Measurements from ENCODE around the gene SLC13A3. TPM values are rescaled to one million over a fixed set of nuclear protein-coding genes. Genes with fewer than 3 reads are reported as not detected.
"Not testable (repeated sequence)": the region's sequence is repeated elsewhere in the genome, so short reads cannot be mapped to it uniquely, and the experiment has no call there.

SLC13A3 gene
- total and polyA plus RNA-seq, 4 donors, result 8.8 to 303 (median 51.6) TPM

GRCh38 chr20:46681032-46681854, 30.0 kb upstream of the SLC13A3 start:
- H3K27me3 ChIP-seq (ENCODE audit: control insufficient read depth, insufficient read depth, low read length), result no peaks in the 10 kb centered on the region
- no peak overlapping the region for H3K4me3 ChIP-seq (ENCODE audit: low read depth, low read length)
- WGBS (ENCODE audit: insufficient coverage), result 57% methylated on average over 9 of the region's 14 CpGs
- H3K4me1 ChIP-seq (ENCODE audit: control insufficient read depth, insufficient read depth, low read length), result peaks cover 19% of the 10 kb centered on the region
- peak in 4 of 6 donors; percentile 62 to 91 (median 76) for DNase-seq (ENCODE audit: low read depth in 4 of 6, low spot score in 6 of 6)
- no peaks in the 10 kb centered on the region for H3K9me3 ChIP-seq (ENCODE audit: control insufficient read depth, insufficient read depth, low read length)
- peaks cover 4% of the 10 kb centered on the region for H3K36me3 ChIP-seq (ENCODE audit: control insufficient read depth, insufficient read depth, low read length)
- no peak overlapping the region for H3K27ac ChIP-seq (ENCODE audit: low read depth, low read length)

- WGBS (ENCODE audit: insufficient coverage), result 93% methylated on average over 2 of the region's 2 CpGs
- Histone ChIP-seq H3K27me3 (ENCODE audit: control insufficient read depth, insufficient read depth, low read length) (no peaks in the 10 kb centered on the region), H3K4me1 (ENCODE audit: control insufficient read depth, insufficient read depth, low read length) (peaks cover 19% of the 10 kb centered on the region), H3K4me3 (ENCODE audit: low read depth, low read length) (no peak overlapping the region), H3K36me3 (ENCODE audit: control insufficient read depth, insufficient read depth, low read length) (peaks cover 4% of the 10 kb centered on the region), H3K9me3 (ENCODE audit: control insufficient read depth, insufficient read depth, low read length) (no peaks in the 10 kb centered on the region), H3K27ac (ENCODE audit: low read depth, low read length) (no peak overlapping the region)
- no peak for DNase-seq (ENCODE audit: low read depth in 4 of 6, low spot score in 6 of 6)
Measured at GRCh38 chr20:46680684-46681031, 29.4 kb upstream of the SLC13A3 start.

DNA sequence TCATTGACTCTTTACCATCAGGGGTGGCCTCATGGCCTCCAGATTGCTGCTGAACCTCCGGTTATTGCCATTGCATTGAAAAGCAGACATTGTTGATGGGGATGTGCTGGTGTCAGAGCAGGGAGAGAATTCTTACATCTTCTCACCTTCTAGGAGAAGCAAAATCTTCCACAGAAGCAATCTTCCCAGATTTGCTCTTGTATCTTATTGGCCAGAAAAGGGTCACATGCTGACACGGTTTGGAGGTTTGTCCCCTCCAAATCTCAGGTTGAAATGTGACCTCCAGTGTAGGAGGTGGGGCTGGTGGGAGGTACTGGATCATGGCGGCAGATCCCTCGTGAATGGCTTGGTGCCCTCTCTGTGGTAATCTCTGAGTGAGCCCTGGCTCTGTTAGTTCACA, 27.3 kb upstream of the SLC13A3 start:
- H3K4me1 ChIP-seq (ENCODE audit: control insufficient read depth, insufficient read depth, low read length), result peaks cover 24% of the 10 kb centered on the region
- DNase-seq (ENCODE audit: low read depth in 4 of 6, low spot score in 6 of 6), result no peak
- H3K4me3 ChIP-seq (ENCODE audit: low read depth, low read length), result no peak overlapping the region
- no peaks in the 10 kb centered on the region for H3K9me3 ChIP-seq (ENCODE audit: control insufficient read depth, insufficient read depth, low read length)
- H3K27ac ChIP-seq (ENCODE audit: low read depth, low read length), result no peak overlapping the region
- H3K27me3 ChIP-seq (ENCODE audit: control insufficient read depth, insufficient read depth, low read length), result no peaks in the 10 kb centered on the region
- 87% methylated on average over 3 of the region's 4 CpGs for WGBS (ENCODE audit: insufficient coverage)
- peaks cover 4% of the 10 kb centered on the region for H3K36me3 ChIP-seq (ENCODE audit: control insufficient read depth, insufficient read depth, low read length)

DNA sequence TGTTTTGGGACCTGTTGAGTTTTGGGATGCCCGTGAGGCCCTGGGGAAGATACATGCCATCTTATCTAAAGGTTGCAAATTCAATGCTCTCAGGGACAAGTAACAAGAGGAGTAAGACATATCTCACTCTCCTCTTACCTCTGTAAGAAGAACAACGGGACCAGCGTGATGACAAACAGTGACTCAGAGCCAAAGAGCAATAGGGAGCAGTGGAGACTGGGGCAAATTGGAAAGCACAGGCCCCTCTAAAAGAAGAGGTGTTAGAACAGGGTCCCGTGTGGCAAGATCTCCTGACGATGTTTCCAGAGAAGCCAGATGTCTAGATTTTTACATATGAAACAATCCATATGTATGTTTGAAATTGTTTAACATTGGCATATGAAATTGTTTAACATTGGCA, 26.3 kb upstream of the SLC13A3 start:
- no peak for DNase-seq (ENCODE audit: low read depth in 4 of 6, low spot score in 6 of 6)
- peaks cover 4% of the 10 kb centered on the region for H3K36me3 ChIP-seq (ENCODE audit: control insufficient read depth, insufficient read depth, low read length)
- no peak overlapping the region for H3K4me3 ChIP-seq (ENCODE audit: low read depth, low read length)
- no peaks in the 10 kb centered on the region for H3K27me3 ChIP-seq (ENCODE audit: control insufficient read depth, insufficient read depth, low read length)
- H3K27ac ChIP-seq (ENCODE audit: low read depth, low read length), result no peak overlapping the region
- WGBS (ENCODE audit: insufficient coverage), result no CpG with 5 or more reads among the region's 5 CpGs
- no peaks in the 10 kb centered on the region for H3K9me3 ChIP-seq (ENCODE audit: control insufficient read depth, insufficient read depth, low read length)
- H3K4me1 ChIP-seq (ENCODE audit: control insufficient read depth, insufficient read depth, low read length), result peaks cover 20% of the 10 kb centered on the region

DNA sequence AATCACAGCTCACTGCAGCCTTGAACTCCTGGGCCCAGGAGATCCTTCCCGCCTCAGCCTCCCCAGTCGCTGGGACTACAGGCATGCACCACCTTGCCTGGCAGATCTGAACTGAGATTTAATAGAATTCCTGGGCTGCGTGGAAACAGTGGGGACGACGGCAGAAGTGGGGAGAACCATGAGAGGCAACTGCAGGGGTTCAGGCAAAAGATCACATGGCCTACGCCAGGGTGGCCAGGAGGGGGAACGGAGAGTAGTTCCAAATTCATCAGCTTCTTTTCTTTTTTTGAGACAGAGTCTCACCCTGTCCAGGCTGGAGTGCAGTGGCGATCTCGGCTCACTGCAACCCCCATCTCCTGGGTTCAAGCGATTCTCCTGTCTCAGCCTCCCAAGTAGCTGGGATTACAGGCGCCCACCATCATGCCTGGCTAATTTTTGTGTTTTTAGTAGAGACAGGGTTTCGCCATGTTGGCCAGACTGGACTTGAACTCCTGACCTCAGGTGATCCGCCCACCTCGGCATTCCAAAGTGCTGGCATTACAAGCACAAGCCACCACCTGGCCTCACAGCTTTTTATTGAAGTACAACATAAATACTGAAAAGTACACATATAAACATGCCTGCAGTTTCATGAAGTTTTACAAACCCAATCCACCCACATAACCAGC, 25.5 kb upstream of the SLC13A3 start:
- H3K36me3 ChIP-seq (ENCODE audit: control insufficient read depth, insufficient read depth, low read length); DNase-seq (ENCODE audit: low read depth in 4 of 6, low spot score in 6 of 6); H3K9me3 ChIP-seq (ENCODE audit: control insufficient read depth, insufficient read depth, low read length); H3K27me3 ChIP-seq (ENCODE audit: control insufficient read depth, insufficient read depth, low read length); H3K4me3 ChIP-seq (ENCODE audit: low read depth, low read length); H3K27ac ChIP-seq (ENCODE audit: low read depth, low read length): not testable (repeated sequence)
- H3K4me1 ChIP-seq (ENCODE audit: control insufficient read depth, insufficient read depth, low read length), result peaks cover 20% of the 10 kb centered on the region
- 85% methylated on average over 9 of the region's 14 CpGs for WGBS (ENCODE audit: insufficient coverage)

- H3K4me1 ChIP-seq (ENCODE audit: control insufficient read depth, insufficient read depth, low read length), result peaks cover 10% of the 10 kb centered on the region
- peak overlapping the region; percentile 64 for H3K27ac ChIP-seq (ENCODE audit: low read depth, low read length)
- no peak overlapping the region for H3K4me3 ChIP-seq (ENCODE audit: low read depth, low read length)
- H3K9me3 ChIP-seq (ENCODE audit: control insufficient read depth, insufficient read depth, low read length), result peaks cover 2% of the 10 kb centered on the region
- H3K36me3 ChIP-seq (ENCODE audit: control insufficient read depth, insufficient read depth, low read length), result no peaks in the 10 kb centered on the region
- H3K27me3 ChIP-seq (ENCODE audit: control insufficient read depth, insufficient read depth, low read length), result no peaks in the 10 kb centered on the region
- DNase-seq (ENCODE audit: low read depth in 4 of 6, low spot score in 6 of 6), result peak in 1 of 6 donors; percentile 85
- WGBS (ENCODE audit: insufficient coverage), result 45% methylated on average over 14 of the region's 14 CpGs
Measured at GRCh38 chr20:46674253-46675083, 23.2 kb upstream of the SLC13A3 start.

DNA sequence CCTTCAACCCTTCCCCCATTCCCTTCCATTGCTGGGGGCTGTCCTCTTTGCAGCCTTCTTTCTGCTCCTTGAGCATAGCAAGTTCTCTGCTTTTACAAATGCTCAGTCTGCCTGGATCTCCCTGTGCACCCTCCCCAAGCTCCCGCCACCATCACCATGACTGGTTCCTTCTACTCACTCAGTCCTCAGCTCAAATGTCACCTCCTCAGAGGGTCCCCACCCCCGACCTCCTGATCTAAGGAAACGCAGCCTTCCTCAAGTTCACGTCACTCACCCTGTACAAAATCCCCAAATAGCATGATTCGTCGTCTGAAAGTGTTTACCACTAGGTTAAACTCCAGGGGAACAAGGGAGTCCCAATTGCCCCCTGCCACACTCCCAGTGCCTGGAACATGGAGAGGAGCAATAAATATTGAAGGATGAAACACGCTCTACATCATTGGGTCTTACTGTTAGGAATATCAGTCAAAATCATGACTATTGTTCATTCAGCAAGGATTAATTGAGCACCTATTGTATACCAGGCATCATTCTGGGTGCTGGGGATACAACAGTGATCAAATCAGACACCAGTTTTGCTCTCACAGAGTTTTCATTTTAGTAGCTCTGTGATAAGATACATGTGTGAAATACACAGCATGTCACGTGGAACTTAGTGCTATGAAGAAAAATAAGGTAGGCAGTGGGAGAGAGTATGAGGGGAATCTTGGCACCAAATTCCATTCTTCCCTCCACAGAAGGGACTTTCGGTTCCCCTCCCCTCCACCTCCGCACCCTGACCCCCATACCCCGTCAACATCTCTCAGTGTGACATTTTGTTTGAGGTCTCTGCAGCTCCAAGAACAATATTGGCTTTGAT, 22.4 kb upstream of the SLC13A3 start:
- Histone ChIP-seq H3K4me3 (ENCODE audit: low read depth, low read length) (no peak overlapping the region), H3K27me3 (ENCODE audit: control insufficient read depth, insufficient read depth, low read length) (no peaks in the 10 kb centered on the region), H3K27ac (ENCODE audit: low read depth, low read length) (peak overlapping the region; percentile 45), H3K36me3 (ENCODE audit: control insufficient read depth, insufficient read depth, low read length) (no peaks in the 10 kb centered on the region), H3K9me3 (ENCODE audit: control insufficient read depth, insufficient read depth, low read length) (peaks cover 2% of the 10 kb centered on the region), H3K4me1 (ENCODE audit: control insufficient read depth, insufficient read depth, low read length) (peaks cover 10% of the 10 kb centered on the region)
- 73% methylated on average over 8 of the region's 11 CpGs for WGBS (ENCODE audit: insufficient coverage)
- no peak for DNase-seq (ENCODE audit: low read depth in 4 of 6, low spot score in 6 of 6)

- WGBS (ENCODE audit: insufficient coverage), result 80% methylated on average over 3 of the region's 5 CpGs
- H3K36me3 ChIP-seq (ENCODE audit: control insufficient read depth, insufficient read depth, low read length), result no peaks in the 10 kb centered on the region
Measured at GRCh38 chr20:46672543-46673148, 21.4 kb upstream of the SLC13A3 start.

More at GRCh38 chr20:46672543-46673148, 21.4 kb upstream of the SLC13A3 start:
- no peaks in the 10 kb centered on the region for H3K27me3 ChIP-seq (ENCODE audit: control insufficient read depth, insufficient read depth, low read length)
- peaks cover 10% of the 10 kb centered on the region for H3K4me1 ChIP-seq (ENCODE audit: control insufficient read depth, insufficient read depth, low read length)
- DNase-seq (ENCODE audit: low read depth in 4 of 6, low spot score in 6 of 6), result no peak
- H3K27ac ChIP-seq (ENCODE audit: low read depth, low read length), result no peak overlapping the region
- peaks cover 2% of the 10 kb centered on the region for H3K9me3 ChIP-seq (ENCODE audit: control insufficient read depth, insufficient read depth, low read length)
- H3K4me3 ChIP-seq (ENCODE audit: low read depth, low read length), result no peak overlapping the region

Data from spinal cord (tissue), 10 donors.